Mucosa of descending colon (tissue), 3 donors: Measurements from ENCODE around the gene MYH9. TPM values are rescaled to one million over a fixed set of nuclear protein-coding genes. Genes with fewer than 3 reads are reported as not detected.

Experiments used
- ATAC-seq: fragments of 200-7000 bp; cut with Tn5 transposase; one replicate; pipeline ENCODE4 v1.9.1; 2020; ENCODE audit warnings: mild to moderate bottlenecking, moderate library complexity
- DNase-seq, 3 donors: peaks; one replicate each; pipeline ENCODE4 v3.0.0-alpha.2; 2020
- H3K36me3 ChIP-seq: fragments of 200-600 bp; one replicate; pipeline ENCODE4 v1.8.0; 2021; ENCODE audit warnings: low read depth, mild to moderate bottlenecking
- H3K4me1 ChIP-seq: fragments of 200-600 bp; one replicate; pipeline ENCODE4 v1.8.0; 2021; ENCODE audit warnings: low read depth, mild to moderate bottlenecking
- H3K4me3 ChIP-seq: fragments of 200-600 bp; one replicate; pipeline ENCODE4 v1.8.0; 2021; ENCODE audit warnings: mild to moderate bottlenecking
- H3K9me3 ChIP-seq: fragments of 200-600 bp; one replicate; pipeline ENCODE4 v1.8.0; 2021; ENCODE audit warnings: mild to moderate bottlenecking
- intact Hi-C, 2 donors: fragments of 100-400 bp; cut with DNase I in 1 of 2; cut with micrococcal nuclease in 1 of 2; formaldehyde crosslinking; loops; one replicate each; pipeline versions ENCODE4 v1.11.0 to v1.11.1; 2022; cut with DNase I, micrococcal nuclease
- total RNA-seq, 3 donors: library from RNA; stranded (reverse); fragmentation: NEBNext Ultra II Directional in 2 of 3; extraction: Animal tissue kit (Norgen Biotek cat#: 25700) in 2 of 3; gene quantifications; one replicate each; pipeline versions ENCODE4 v1.2.1 to v1.2.4, GENCODE V29; 2021 to 2023
- TF ChIP-seq, protein P1 (sequence below): fragments of 200-600 bp; IDR thresholded peaks from one replicate; pipeline ENCODE4 v1.8.0; 2022; ENCODE audit warnings: antibody characterized with exemption, mild to moderate bottlenecking
- donor health status: DM: no; HTN: no; CAD: no; lungs with moderate emphysema.
- donor health status: DM: no; HTN: no; CAD: no.
- donor health status: DM: no; HTN: yes; CAD: no.

Gene MYH9
- total RNA-seq, 3 donors from 2014 or later, result 501 to 831 (median 599) TPM

GRCh38 chr22:36329254-36330078 is 58.3 kb downstream of the MYH9 start:
- Histone ChIP-seq H3K36me3 (peaks cover 7% of the 10 kb centered on the region), H3K4me1 (peaks cover 83% of the 10 kb centered on the region), H3K9me3 (no peaks in the 10 kb centered on the region), H3K4me3 (no peak overlapping the region)
- intact Hi-C loops, result loop anchor here in 1 of 2 donors (10.0 kb wide), 1 partner anchor 55 kb away; the partner anchor contains the start of gene MYH9
- TF ChIP-seq, protein P1, sequence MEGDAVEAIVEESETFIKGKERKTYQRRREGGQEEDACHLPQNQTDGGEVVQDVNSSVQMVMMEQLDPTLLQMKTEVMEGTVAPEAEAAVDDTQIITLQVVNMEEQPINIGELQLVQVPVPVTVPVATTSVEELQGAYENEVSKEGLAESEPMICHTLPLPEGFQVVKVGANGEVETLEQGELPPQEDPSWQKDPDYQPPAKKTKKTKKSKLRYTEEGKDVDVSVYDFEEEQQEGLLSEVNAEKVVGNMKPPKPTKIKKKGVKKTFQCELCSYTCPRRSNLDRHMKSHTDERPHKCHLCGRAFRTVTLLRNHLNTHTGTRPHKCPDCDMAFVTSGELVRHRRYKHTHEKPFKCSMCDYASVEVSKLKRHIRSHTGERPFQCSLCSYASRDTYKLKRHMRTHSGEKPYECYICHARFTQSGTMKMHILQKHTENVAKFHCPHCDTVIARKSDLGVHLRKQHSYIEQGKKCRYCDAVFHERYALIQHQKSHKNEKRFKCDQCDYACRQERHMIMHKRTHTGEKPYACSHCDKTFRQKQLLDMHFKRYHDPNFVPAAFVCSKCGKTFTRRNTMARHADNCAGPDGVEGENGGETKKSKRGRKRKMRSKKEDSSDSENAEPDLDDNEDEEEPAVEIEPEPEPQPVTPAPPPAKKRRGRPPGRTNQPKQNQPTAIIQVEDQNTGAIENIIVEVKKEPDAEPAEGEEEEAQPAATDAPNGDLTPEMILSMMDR, result no peak
- peak in 2 of 3 donors; percentile 65 to 78 for DNase-seq
- ATAC-seq, result peak; percentile 27

DNA sequence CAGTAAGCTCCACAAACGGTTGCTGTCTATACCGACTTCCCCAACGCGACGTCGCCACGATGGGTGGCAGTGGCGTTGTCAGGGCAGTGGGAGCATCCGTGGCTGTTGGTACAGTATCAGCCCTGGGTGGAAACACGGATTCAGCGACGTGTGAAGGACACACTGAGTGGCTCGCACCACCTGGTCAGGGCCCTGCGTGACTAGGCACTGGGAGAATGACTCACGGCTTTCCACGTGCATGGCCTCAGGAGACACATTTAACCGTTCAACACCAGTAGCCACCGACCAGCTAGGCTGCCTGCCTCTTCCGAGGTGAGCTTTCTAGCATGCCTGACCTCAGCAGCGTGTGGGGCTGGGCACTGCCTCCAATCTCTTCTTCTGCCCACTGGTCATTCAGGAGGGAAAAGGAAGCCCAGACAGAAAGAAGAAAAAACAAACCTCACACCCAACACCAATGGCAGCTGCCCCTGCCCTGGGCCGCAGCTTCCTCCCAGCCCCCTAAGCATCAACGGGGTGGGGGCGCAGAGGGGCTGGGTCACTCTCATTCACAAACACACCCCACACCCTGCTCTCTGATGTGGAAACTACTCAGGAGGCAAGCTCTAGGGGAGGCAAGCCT is 59.0 kb downstream of the MYH9 start:
- DNase-seq (no peak), ATAC-seq (peak; percentile 16)
- peaks cover 76% of the 10 kb centered on the region for H3K4me1 ChIP-seq
- H3K9me3 ChIP-seq, result no peaks in the 10 kb centered on the region
- peaks cover 2% of the 10 kb centered on the region for H3K36me3 ChIP-seq
- TF ChIP-seq, protein P1, result no peak
- intact Hi-C loops, result loop anchor here in 1 of 2 donors (10.0 kb wide), 1 partner anchor 56 kb away; the partner anchor contains the start of gene MYH9
- H3K4me3 ChIP-seq, result no peak overlapping the region

DNA sequence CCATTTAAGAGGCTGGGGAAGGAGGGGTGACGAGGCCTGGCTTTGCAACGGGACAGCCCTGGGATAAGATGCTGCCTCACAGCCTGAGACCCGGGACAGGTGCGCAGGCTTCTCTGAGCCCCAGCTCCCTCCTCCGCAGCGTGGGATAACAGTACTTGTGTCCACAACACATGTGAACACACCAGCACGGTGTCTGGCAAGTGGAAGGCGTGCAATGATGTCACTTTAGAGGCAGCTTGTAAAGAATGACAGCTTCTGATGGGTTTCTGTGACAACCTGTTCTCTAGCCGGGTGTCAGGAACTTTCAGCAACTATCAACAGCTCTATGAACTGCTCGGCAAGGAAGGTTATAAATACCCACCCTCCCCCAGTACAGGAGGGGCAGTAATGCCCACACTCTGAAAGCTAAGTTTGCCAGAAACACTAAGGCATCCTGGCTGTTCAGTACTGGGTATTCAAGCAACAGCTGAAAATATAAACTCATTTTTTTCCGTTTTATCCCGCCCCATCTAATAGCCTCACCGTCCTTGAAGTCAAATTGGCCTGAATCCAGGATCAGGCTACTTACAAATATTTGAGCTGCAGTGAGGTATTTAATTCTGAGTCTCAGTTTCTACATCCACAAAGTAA is 59.7 kb downstream of the MYH9 start:
- no peak for DNase-seq
- no peak for ATAC-seq
- Histone ChIP-seq H3K36me3 (no peaks in the 10 kb centered on the region), H3K4me1 (peaks cover 69% of the 10 kb centered on the region), H3K4me3 (no peak overlapping the region), H3K9me3 (no peaks in the 10 kb centered on the region)
- intact Hi-C loops, result loop anchor here in 1 of 2 donors (10.0 kb wide), 1 partner anchor 57 kb away; the partner anchor contains the start of gene MYH9
- TF ChIP-seq, protein P1, result no peak

GRCh38 chr22:36326178-36327161 is 61.3 kb downstream of the MYH9 start:
- DNase-seq, result no peak
- TF ChIP-seq, protein P1, result no peak
- Histone ChIP-seq H3K9me3 (no peaks in the 10 kb centered on the region), H3K36me3 (peaks cover 6% of the 10 kb centered on the region), H3K4me3 (no peak overlapping the region), H3K4me1 (peaks cover 55% of the 10 kb centered on the region)
- no peak for ATAC-seq
- intact Hi-C loops, result loop anchor here in 1 of 2 donors (10.0 kb wide), 1 partner anchor 58 kb away; the partner anchor contains the start of gene MYH9
